ENCODE results near the gene SERHL2.
"Not testable (repeated sequence)": the region's sequence is repeated elsewhere in the genome, so short reads cannot be mapped to it uniquely, and the experiment has no call there.

The SERHL2 gene

GRCh38 chr22:42608823-42609361 is 55.1 kb downstream of the SERHL2 start:
- no peak for DNase-seq

- DNase-seq = no peak
Measured at GRCh38 chr22:42610186-42610585, 56.4 kb downstream of the SERHL2 start.

- no peak for DNase-seq
Measured at GRCh38 chr22:42611051-42611450, 57.3 kb downstream of the SERHL2 start.

GRCh38 chr22:42612336-42612735 is 58.6 kb downstream of the SERHL2 start:
- DNase-seq = no peak

- DNase-seq = no peak
Measured at GRCh38 chr22:42613872-42614301, 60.1 kb downstream of the SERHL2 start.

- peak; percentile 83 for DNase-seq
Measured at GRCh38 chr22:42614312-42615091, 60.7 kb downstream of the SERHL2 start, which contains the start of gene POLDIP3. POLDIP3 (minus strand) TSS chr22:42614883; CDS start chr22:42614857, 26 bp downstream.

- peak; percentile 85 for DNase-seq
Measured at GRCh38 chr22:42615092-42615859, 61.5 kb downstream of the SERHL2 start.

- not testable (repeated sequence) for DNase-seq
Measured at GRCh38 chr22:42615860-42616175, 62.1 kb downstream of the SERHL2 start.

GRCh38 chr22:42617155-42617983 is 63.6 kb downstream of the SERHL2 start:
- DNase-seq = no peak

- no peak for DNase-seq
Measured at GRCh38 chr22:42619261-42620063, 65.7 kb downstream of the SERHL2 start.

- DNase-seq = no peak
Measured at GRCh38 chr22:42620084-42620483, 66.3 kb downstream of the SERHL2 start.

GRCh38 chr22:42621505-42622002 is 67.8 kb downstream of the SERHL2 start:
- DNase-seq = no peak

GRCh38 chr22:42622061-42622710 is 68.4 kb downstream of the SERHL2 start:
- no peak for DNase-seq

- DNase-seq = no peak
Measured at GRCh38 chr22:42623301-42623751, 69.6 kb downstream of the SERHL2 start.

Measured in DMS79 treated with DMSO at 0.1 percent for 48 hours (cell line).